ENCODE data around the gene GPRC5A. TPM values are rescaled to one million over a fixed set of nuclear protein-coding genes. Genes with fewer than 3 reads are reported as not detected.

Gene GPRC5A
- total and polyA plus RNA-seq, 2 of the 13 experiments (the other 11 are each of a cell fraction or from before 2014, with no cell fraction given) = 0.27 to 3.0 TPM

DNA sequence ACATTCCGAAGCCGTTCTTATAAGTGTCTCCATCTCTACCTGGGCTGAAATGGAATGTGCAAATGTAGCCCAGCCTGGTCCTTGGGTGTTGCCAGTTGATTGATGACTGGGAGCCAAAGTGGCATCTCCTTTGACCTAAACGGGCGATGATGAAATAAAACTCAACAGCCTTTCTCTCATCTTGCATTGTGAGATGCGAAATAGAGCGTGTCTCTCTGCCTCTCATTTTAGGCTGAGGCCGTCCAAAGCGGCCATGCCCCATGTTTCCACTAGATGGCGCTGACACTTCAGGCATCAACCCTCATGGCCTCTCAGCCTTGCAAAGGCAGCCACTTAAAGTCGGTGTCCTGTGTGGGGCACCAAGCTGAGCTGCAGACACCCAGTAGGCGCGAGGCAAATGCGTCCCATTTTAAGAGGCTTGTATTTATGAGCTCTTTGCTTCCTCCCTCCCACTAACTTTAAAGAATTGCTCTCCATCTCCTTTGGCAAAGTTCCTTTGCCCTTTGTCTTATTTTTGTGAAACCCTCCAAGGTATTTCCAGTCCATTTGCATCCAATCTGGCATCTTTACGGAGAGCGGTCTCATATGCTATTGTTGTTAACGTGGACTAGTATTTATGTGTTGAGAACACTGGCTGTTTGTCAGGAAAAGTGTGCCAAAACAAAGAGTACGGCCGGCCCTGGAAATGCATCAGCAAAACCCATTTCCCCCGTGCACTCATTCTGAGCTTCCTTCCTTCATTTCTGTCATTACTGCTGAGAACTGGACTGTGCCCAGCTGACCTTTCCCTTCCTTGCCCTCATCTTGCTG, 25.0 kb downstream of the GPRC5A start (continued):
- TF ChIP-seq ESRRA (CRISPR knock-in tag; IDR thresholded peaks at IDR 0.05; ENCODE audit: low read depth) (no peak), BCL6 (CRISPR knock-in tag; IDR thresholded peaks at IDR 0.05) (no peak), ZNF878 (CRISPR knock-in tag; IDR thresholded peaks at IDR 0.05) (no peak), GMEB1 (CRISPR knock-in tag; IDR thresholded peaks at IDR 0.05; ENCODE audit: borderline replicate concordance) (no peak), SAP130 (CRISPR knock-in tag; IDR thresholded peaks at IDR 0.05; ENCODE audit: low read depth) (peak; percentile 23; the same call in 1 of the 2 replicates), SALL2 (CRISPR knock-in tag; IDR thresholded peaks at IDR 0.05) (no peak), YY1 (IDR thresholded peaks at IDR 0.05; ENCODE audit: insufficient read depth, insufficient replicate concordance, low read depth, low read length) (peak; percentile 47), HES4 (CRISPR knock-in tag; IDR thresholded peaks at IDR 0.05; ENCODE audit: borderline replicate concordance) (no peak), ZFAT (CRISPR knock-in tag; conservative IDR thresholded peaks at IDR 0.05) (no peak), ZNF883 (CRISPR knock-in tag; IDR thresholded peaks at IDR 0.05; ENCODE audit: not compliant biosample characterization) (no peak), SIN3A (IDR thresholded peaks at IDR 0.05; ENCODE audit: borderline replicate concordance, low read depth, low read length) (no peak), PHF20 (CRISPR knock-in tag; IDR thresholded peaks at IDR 0.05) (no peak), GATAD1 (CRISPR knock-in tag; IDR thresholded peaks at IDR 0.05) (0 out of 2 replicates have a peak, but pooled peaks have one; percentile 19), PPARG (CRISPR knock-in tag; conservative IDR thresholded peaks at IDR 0.05) (no peak), HIC2 (CRISPR knock-in tag; IDR thresholded peaks at IDR 0.05; ENCODE audit: low read depth) (no peak)
- TF ChIP-seq, protein P1, sequence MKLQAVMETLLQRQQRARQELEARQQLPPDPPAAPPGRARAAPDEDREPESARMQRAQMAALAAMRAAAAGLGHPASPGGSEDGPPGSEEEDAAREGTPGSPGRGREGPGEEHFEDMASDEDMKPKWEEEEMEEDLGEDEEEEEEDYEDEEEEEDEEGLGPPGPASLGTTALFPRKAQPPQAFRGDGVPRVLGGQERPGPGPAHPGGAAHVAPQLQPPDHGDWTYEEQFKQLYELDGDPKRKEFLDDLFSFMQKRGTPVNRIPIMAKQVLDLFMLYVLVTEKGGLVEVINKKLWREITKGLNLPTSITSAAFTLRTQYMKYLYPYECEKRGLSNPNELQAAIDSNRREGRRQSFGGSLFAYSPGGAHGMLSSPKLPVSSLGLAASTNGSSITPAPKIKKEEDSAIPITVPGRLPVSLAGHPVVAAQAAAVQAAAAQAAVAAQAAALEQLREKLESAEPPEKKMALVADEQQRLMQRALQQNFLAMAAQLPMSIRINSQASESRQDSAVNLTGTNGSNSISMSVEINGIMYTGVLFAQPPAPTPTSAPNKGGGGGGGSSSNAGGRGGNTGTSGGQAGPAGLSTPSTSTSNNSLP (IDR thresholded peaks at IDR 0.05; ENCODE audit: low read depth, low read length) = no peak
- TF ChIP-seq, protein P2, sequence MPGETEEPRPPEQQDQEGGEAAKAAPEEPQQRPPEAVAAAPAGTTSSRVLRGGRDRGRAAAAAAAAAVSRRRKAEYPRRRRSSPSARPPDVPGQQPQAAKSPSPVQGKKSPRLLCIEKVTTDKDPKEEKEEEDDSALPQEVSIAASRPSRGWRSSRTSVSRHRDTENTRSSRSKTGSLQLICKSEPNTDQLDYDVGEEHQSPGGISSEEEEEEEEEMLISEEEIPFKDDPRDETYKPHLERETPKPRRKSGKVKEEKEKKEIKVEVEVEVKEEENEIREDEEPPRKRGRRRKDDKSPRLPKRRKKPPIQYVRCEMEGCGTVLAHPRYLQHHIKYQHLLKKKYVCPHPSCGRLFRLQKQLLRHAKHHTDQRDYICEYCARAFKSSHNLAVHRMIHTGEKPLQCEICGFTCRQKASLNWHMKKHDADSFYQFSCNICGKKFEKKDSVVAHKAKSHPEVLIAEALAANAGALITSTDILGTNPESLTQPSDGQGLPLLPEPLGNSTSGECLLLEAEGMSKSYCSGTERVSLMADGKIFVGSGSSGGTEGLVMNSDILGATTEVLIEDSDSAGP (CRISPR knock-in tag; IDR thresholded peaks at IDR 0.05; ENCODE audit: borderline replicate concordance) = peak; percentile 30; the same call in 1 of the 2 replicates
- TF ChIP-seq, protein P3, sequence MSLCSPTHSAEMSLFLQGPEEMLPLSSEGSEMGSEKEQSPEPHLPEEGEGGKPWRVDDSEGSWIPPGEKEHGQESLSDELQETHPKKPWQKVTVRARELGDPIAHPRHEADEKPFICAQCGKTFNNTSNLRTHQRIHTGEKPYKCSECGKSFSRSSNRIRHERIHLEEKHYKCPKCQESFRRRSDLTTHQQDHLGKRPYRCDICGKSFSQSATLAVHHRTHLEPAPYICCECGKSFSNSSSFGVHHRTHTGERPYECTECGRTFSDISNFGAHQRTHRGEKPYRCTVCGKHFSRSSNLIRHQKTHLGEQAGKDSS (CRISPR knock-in tag; IDR thresholded peaks at IDR 0.05; ENCODE audit: borderline replicate concordance, low read depth) = peak; percentile 41; the same call in 1 of the 2 replicates
- TF ChIP-seq, protein P4, sequence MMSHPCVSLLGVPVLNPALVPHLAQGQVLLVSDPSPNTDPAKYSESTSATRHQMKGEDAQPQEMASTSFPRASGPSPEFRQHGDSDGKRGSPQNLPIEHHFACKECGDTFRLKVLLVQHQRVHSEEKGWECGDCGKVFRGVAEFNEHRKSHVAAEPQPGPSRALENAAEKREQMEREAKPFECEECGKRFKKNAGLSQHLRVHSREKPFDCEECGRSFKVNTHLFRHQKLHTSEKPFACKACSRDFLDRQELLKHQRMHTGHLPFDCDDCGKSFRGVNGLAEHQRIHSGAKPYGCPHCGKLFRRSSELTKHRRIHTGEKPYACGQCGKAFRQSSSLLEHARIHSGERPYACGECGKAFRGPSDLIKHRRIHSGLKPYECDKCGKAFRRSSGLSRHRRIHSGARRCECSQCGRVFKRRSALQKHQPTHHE (CRISPR knock-in tag; IDR thresholded peaks at IDR 0.05; ENCODE audit: borderline replicate concordance) = no peak
